NB4 (cell line): ENCODE data around the gene AFF1.

Experiments
- DNase-seq: peaks from one replicate; pipeline ENCODE4 v3.0.0; 2010; ENCODE audit warnings: low read depth
- H3K4me3 ChIP-seq: one replicate; pipeline ENCODE4 v1.5.1; 2011; ENCODE audit warnings: mild to moderate bottlenecking, low read depth, low read length, moderate library complexity
- MYC ChIP-seq: IDR thresholded peaks from 2 replicates; pipeline ENCODE4 v1.6.1; 2011; ENCODE audit warnings: low read depth, low read length
- POLR2A ChIP-seq: IDR thresholded peaks from 2 replicates; pipeline ENCODE4 v1.6.1; 2011; ENCODE audit warnings: mild to moderate bottlenecking; ENCODE audit not compliant: insufficient read length; ENCODE audit errors: extremely low read depth
- TF ChIP-seq, protein P1 (sequence below): IDR thresholded peaks from 2 replicates; pipeline ENCODE4 v1.6.1; 2011; ENCODE audit warnings: low read depth, low read length
- TF ChIP-seq, protein P2 (sequence below): IDR thresholded peaks from one replicate; pipeline ENCODE4 v1.5.1; 2012; ENCODE audit warnings: low read depth, low read length

AFF1 gene

DNA sequence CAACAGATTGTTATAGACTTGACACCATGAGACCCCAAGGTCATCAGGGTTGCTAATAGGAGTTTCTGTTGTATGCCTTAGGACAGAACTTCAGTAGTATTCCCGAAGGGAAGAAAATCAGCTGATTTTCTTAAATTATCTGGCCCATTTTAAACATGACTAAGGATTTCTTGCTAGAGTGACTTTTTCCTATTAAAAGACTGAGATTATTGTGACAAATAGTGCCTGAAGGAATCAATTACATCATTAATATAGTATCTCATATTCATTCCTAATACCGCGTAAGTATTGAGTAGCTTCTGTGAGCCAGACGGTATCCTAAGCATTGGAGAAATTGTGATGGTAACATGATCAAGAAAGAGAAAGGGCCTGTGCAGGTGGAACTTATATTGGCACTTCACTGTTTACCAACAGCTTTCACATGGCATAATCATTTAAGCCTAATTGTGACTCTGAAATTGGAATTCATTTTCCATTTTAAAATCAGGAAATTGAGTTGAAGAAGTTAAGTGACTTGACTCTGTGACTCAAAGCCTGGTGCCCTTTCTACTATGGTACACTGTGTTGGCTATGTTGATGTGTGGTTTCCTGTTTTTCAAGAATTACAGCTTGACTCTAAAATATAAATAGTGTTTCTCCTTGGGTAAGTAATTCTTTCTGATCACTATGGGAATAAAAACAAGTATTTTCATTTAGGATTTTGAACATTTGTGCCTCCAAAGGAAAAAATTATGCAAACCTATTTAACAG is 4.1 kb downstream of the AFF1 start:
- TF ChIP-seq POLR2A (no peak), MYC (no peak)
- TF ChIP-seq, protein P1, sequence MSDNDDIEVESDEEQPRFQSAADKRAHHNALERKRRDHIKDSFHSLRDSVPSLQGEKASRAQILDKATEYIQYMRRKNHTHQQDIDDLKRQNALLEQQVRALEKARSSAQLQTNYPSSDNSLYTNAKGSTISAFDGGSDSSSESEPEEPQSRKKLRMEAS: no peak
- TF ChIP-seq, protein P2, sequence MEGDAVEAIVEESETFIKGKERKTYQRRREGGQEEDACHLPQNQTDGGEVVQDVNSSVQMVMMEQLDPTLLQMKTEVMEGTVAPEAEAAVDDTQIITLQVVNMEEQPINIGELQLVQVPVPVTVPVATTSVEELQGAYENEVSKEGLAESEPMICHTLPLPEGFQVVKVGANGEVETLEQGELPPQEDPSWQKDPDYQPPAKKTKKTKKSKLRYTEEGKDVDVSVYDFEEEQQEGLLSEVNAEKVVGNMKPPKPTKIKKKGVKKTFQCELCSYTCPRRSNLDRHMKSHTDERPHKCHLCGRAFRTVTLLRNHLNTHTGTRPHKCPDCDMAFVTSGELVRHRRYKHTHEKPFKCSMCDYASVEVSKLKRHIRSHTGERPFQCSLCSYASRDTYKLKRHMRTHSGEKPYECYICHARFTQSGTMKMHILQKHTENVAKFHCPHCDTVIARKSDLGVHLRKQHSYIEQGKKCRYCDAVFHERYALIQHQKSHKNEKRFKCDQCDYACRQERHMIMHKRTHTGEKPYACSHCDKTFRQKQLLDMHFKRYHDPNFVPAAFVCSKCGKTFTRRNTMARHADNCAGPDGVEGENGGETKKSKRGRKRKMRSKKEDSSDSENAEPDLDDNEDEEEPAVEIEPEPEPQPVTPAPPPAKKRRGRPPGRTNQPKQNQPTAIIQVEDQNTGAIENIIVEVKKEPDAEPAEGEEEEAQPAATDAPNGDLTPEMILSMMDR: no peak
- DNase-seq: peak; percentile 60
- H3K4me3 ChIP-seq: peak overlapping the region; percentile 14

DNA sequence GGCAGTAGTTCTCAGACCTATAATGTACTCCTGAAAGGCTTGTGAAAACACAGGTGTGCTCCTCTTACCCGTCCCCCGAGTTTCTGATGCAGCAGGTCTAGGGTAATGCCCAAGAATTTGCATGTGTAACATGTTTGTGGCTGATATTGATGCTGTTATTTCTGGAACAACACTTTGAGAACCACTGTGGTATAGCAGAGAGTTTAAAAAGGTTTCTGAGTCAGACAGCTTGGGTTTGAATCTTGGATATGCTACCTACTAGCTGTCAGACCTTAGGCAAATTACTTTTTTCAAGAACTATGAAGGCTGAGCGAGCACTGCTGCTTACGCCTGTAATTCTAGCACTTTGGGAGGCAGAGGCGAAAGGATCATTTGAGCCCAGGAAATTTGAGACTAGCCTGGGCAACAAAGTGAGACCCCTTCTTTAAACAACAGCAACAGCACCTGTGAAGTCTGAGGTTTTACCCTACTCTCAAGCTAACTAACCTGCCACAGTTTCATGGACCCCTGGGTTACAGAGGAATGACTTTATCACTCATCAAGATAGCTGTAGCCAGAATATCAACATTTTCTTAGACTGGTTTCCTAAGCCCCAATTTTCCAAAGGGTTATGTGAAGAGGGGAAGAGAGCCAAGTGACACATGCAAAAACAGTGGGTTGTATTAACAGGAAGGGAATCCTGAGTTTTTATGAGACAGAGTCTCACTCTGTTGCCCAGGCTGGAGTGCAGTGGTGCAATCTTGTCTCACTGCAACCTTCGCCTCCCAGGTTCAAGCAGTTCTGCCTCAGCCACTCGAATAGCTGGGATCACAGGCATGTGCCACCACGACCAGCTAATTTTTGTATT is 5.1 kb downstream of the AFF1 start:
- H3K4me3 ChIP-seq: peak overlapping the region; percentile 19
- TF ChIP-seq, protein P1: no peak
- TF ChIP-seq, protein P2: no peak
- no peak for DNase-seq

DNA sequence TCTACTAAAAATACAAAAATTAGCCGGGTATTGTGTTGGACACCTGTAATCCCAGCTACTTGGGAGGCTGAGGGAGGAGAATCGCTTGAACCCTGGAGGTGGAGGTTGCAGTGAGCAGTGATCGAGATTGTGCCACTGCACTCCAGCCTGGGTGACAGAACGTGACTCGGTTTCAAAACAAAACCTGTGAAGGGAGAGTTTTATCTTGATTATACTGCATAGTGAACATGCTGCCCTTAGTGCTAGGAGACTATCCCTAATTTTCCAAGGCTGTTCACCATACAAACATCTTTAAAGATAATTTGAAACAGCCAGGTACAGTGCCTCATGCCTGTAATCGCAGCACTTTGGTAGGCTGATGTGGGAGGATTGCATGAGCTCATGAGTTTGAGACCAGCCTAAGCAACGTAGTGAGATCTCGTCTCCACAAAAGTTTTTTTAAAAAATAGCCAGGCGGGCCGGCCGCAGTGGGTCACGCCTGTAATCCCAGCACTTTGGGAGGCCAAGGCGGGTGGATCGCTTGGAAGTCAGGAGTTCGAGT is 6.2 kb downstream of the AFF1 start:
- H3K4me3 ChIP-seq: no peak overlapping the region
- TF ChIP-seq, protein P2: no peak
- TF ChIP-seq, protein P1: no peak
- no peak for TF ChIP-seq POLR2A
- TF ChIP-seq MYC: no peak
- no peak for DNase-seq

DNA sequence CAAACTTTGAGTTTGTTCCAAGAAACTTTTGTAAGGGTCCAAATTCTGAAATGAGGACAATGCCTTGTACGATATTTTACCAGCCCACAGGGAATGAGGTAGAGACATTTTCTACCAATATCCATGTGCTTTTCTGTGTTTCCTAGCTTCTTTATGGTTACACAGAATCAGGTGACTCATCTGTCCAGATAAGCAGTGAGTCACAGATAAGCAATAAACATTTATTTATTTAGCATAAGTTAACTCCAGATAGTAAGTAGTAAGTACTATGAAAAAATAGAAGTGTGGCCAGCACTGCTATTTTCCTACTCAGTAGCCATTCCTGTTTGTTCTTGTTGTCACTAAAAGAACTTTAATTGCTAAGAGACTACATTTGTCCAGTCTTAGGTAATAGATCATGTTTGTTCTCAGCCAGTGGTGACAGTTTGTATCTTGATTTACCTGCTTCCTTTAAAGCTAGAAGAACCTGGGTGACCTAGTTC is 7.4 kb downstream of the AFF1 start:
- DNase-seq: peak; percentile 34
- no peak overlapping the region for H3K4me3 ChIP-seq
- TF ChIP-seq, protein P2: no peak
- TF ChIP-seq, protein P1: peak; percentile 36; the same call in 1 of the 2 replicates

DNA sequence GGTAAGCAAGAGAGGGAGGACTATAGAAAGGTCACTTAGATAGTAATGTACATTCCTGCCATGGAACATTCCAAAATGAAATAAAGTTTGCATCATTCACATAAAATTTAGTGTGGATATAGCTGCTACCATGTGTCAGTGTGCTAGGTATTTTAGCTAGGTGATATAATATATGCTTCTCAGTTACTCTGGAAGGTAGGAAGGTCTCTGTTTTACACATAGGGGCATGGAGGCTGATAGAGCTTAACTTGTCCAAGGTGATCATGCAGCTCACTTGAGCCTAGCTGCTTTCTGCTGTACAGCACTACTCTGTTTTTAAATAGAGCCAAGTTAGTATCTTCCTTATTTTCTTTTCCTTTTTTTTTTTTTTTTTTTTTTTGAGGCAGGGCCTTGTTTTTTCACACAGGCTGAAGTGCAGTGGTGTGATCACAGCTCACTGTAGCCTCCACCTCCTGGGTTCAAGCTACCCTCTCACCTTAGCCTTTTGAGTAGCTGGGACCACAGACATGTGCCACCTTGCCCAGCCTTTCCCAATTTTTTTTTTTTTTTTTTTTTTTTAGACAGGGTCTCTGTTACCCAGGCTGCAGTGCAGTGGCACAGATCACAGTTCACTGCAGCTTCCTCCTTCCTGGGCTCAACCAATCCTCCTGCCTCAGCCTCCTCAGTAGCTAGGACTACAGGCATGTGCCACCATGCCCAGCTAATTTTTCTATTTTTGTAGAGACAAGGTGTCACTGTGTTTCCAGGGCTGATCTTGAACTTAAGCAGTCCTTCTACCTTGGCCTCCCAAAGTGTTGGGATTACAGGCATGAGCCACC is 10.4 kb downstream of the AFF1 start:
- H3K4me3 ChIP-seq: no peak overlapping the region
- DNase-seq: no peak
- TF ChIP-seq POLR2A (no peak), MYC (no peak)
- TF ChIP-seq, protein P2: no peak
- TF ChIP-seq, protein P1: no peak
